GM20431 (cell line): Measurements from ENCODE around the gene B3GAT1.

Experiments used
- in situ Hi-C: fragments of 300-500 bp; cut with MseI, MboI; formaldehyde crosslinking; loops from one replicate; pipeline ENCODE4 v1.15.0; 2020; ENCODE audit warnings: low sequenced_read_pairs; ENCODE audit not compliant: unreplicated experiment

B3GAT1 gene

GRCh38 chr11:134442246-134442645 is 30.2 kb upstream of the B3GAT1 start:
- in situ Hi-C loops = no loop called here

- in situ Hi-C loops = no loop called here
Observed at GRCh38 chr11:134441706-134442105, 29.7 kb upstream of the B3GAT1 start.

- in situ Hi-C loops = no loop called here
Observed at GRCh38 chr11:134441281-134441680, 29.2 kb upstream of the B3GAT1 start.

- in situ Hi-C loops = no loop called here
Observed at GRCh38 chr11:134440851-134441250, 28.8 kb upstream of the B3GAT1 start.

GRCh38 chr11:134438542-134439537 is 26.8 kb upstream of the B3GAT1 start:
- in situ Hi-C loops = no loop called here

GRCh38 chr11:134437821-134438220 is 25.8 kb upstream of the B3GAT1 start:
- in situ Hi-C loops = no loop called here

- in situ Hi-C loops = no loop called here
Observed at GRCh38 chr11:134436781-134437180, 24.7 kb upstream of the B3GAT1 start.

GRCh38 chr11:134433806-134434205 is 21.8 kb upstream of the B3GAT1 start:
- in situ Hi-C loops = no loop called here

- in situ Hi-C loops = no loop called here
Observed at GRCh38 chr11:134433251-134433650, 21.2 kb upstream of the B3GAT1 start.

GRCh38 chr11:134432776-134433175 is 20.7 kb upstream of the B3GAT1 start:
- in situ Hi-C loops = no loop called here

- in situ Hi-C loops = no loop called here
Observed at GRCh38 chr11:134429106-134429505, 17.1 kb upstream of the B3GAT1 start.

GRCh38 chr11:134425816-134426536 is 13.9 kb upstream of the B3GAT1 start:
- in situ Hi-C loops = no loop called here

- in situ Hi-C loops = no loop called here
Observed at GRCh38 chr11:134425413-134425812, 13.4 kb upstream of the B3GAT1 start.

GRCh38 chr11:134423106-134423505 is 11.1 kb upstream of the B3GAT1 start:
- in situ Hi-C loops = no loop called here

- in situ Hi-C loops = no loop called here
Observed at GRCh38 chr11:134417871-134418840, 6.1 kb upstream of the B3GAT1 start.

- in situ Hi-C loops = no loop called here
Observed at GRCh38 chr11:134416726-134417125, 4.7 kb upstream of the B3GAT1 start.

- in situ Hi-C loops = no loop called here
Observed at GRCh38 chr11:134414766-134415765, 3.0 kb upstream of the B3GAT1 start.

- in situ Hi-C loops = no loop called here
Observed at GRCh38 chr11:134413826-134414731, 2.0 kb upstream of the B3GAT1 start.
